Measurements from ENCODE around the gene LCN15.
"Not testable (repeated sequence)": the region's sequence is repeated elsewhere in the genome, so short reads cannot be mapped to it uniquely, and the experiment has no call there.

LCN15 gene

DNA sequence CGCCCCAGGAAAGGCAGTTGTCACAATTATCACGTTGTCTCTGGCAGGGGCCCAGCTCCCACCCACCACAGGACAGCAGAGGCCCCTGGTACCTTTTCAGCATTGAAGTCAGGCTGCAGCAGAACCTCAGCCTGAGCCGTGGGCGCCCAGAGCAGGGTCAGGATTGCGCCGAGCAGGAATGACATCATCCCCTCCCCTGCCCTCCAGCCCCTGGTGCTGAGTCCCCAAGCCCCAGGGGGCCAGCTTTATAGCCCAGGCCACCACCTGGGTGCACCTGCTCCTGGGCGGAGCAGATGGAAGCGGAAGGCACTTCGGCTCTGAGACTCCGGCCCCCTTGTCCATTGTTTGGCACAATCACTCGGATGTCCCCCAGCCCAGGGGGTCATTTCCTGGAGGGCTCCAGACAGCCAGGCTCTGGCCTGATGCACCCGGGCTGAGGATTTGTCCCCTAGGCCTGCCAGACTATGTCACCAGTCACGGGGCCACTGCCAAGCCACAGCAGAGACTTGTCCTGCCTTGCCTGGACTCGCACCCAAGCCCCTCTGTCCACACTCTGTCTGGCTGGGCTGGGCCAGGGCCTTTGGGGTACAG, at the start of gene LCN15:
Gene LCN15, minus strand, starts transcription at position 218 of the 591 bp plus-strand sequence. Its CDS starts 30 bp downstream, at position 188.
- ATAC-seq: no peak

DNA sequence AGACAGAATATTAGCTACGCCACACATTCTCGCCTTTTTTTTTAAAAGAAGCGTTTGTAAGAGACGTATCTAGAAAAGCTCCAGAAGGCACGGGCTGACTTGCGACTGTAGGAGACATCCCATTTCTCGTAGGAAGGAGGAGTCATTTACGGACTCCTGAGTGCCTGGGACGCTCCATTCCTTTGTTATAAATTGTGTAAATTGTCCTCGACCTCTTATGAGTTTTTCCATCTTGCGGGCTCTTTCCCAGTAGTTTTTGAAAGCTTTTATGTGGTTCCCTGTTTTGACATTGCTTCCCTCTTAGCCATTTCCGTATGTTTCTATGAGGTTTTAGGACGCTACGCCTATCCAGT, 44.5 kb upstream of the LCN15 start:
- ATAC-seq: no peak

DNA sequence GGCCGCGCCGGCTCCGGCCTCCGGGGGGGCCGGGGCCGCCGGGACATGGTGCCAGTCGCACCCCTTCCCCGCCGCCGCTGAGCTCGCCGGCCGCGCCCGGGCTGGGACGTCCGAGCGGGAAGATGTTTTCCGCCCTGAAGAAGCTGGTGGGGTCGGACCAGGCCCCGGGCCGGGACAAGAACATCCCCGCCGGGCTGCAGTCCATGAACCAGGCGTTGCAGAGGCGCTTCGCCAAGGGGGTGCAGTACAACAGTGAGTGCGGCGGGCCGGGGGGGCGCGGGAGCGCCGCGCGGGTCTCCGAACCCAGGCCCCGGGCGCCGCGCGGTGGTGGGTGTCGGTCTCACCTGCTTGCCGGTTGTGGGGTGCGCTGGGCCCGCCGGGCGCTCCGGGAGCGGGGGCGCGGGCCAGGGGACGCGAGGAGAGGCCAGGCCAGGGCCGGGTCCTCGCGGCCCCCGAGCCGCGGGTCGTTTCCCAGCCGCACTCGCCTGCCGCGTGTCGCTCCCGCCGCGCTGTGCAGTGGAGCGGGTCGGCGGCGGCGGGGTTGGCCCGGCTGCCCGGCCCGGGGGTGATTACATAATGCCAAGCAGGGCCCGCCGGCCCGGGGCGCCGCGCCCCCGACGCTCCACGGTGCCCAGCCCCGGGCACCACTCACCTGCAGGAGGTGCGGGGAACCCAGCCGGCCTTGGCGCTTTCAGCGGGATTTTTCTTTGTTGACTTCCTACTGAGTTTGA, 43.9 kb upstream of the LCN15 start:
- ATAC-seq: peak; percentile 39 to 43

GRCh38 chr9:136807281-136808074, 43.2 kb upstream of the LCN15 start, which contains the start of gene RABL6:
Gene RABL6, plus strand, starts transcription at chr9:136807948. Its CDS starts 249 bp downstream, at chr9:136808197.
- peak; percentile 88 to 90 for ATAC-seq

- ATAC-seq: no peak
Measured at GRCh38 chr9:136806631-136807201, 42.4 kb upstream of the LCN15 start.

DNA sequence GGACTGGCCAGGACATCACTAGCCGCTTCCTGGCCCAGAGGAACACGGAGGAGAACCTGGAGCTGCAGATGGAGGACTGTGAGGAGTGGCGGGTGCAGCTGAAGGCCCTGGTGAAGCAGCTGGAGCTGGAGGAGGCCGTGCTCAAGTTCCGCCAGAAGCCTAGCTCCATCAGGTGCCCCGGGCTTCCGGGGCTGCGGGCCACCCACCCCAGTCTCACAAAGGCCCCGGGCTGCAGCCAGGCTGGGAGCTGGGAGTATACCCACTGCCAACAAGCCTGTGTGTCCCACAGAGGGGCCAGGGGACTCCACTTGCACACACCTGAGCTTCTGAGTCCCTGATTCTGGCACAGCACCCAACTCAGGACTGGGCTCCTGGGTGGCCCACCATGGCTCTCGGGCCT, 41.7 kb upstream of the LCN15 start:
- ATAC-seq: no peak

- no peak for ATAC-seq
Measured at GRCh38 chr9:136805207-136805740, 41.0 kb upstream of the LCN15 start.

DNA sequence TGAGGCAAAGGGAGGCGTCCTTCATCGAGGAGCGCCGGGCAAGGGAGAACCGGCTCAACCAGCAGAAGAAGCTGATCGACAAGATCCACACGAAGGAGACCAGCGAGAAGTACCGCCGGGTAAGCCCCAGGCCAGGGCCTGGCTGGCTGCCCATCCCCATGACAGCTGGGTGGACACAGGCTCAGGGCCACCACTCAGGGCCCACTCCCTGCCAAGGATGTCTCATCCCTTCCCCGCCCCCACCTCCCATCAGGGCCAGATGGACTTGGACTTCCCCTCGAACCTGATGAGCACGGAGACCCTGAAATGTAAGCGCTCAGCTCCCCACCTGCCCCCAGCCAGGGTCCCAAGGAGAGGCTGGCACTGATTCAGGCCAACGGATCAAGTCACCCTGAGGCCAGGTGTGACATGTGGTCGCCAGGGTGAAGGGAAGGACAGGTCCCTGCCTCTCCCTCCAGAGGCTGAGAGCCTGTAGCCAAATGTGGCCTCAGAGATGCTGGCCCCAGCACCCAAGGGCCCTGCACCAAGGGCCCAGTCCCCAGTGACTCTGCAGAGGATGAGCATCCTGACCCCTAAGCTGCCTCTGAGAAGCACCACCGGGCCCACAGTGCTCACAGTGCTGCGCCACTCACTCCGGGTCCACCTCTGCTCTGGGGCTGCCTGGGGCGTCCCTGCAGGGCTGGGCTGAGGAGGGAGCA, 40.3 kb upstream of the LCN15 start:
- no peak for ATAC-seq

DNA sequence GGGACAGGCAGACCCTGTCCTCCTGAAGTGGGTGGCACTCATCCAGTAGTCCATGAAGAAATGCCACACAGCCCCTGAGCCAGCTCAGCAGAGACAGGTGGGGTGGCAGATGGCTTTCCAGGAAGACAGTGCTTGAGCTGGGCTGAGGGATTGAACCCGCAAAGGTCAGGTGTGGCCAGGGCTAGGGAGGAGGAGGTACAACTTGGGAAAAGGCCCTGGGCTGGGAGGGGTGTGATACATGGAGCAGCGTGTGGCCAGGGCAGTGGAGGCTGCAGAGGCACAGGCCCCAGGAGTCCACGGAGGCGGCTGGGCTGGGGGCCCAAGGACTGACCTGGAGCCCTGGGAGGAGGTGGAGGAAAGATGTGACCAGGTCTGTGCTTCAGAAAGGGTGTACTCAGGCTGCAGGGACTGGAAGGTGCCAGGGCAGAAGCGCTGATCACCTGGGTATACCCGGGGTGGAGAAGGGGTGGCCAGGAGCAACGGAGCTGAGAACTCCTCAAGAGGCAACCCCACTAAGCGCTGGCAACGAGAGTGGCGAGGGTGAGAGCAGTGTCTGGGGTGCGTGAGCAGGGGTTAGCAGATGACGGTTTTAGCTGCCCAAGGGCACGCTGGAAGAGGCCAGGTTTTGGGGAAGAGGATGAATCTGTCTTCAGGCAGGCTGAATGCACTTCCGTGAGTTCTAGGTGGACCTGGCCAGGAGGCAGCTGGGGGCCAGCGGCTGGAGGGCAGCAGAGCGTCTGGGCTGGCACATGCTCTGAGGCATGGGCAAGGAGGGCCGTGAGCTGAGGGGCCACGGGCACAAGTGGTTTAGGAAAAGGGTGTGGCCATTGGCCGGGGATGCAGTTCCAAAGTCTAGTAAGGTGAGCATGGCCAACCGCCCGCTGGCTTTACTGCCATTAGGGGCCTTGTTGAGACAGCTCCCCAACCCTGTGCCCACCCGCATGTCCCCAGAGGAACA, 39.5 kb upstream of the LCN15 start:
- ATAC-seq: no peak

GRCh38 chr9:136803009-136803550, 38.8 kb upstream of the LCN15 start:
- ATAC-seq: not testable (repeated sequence)

DNA sequence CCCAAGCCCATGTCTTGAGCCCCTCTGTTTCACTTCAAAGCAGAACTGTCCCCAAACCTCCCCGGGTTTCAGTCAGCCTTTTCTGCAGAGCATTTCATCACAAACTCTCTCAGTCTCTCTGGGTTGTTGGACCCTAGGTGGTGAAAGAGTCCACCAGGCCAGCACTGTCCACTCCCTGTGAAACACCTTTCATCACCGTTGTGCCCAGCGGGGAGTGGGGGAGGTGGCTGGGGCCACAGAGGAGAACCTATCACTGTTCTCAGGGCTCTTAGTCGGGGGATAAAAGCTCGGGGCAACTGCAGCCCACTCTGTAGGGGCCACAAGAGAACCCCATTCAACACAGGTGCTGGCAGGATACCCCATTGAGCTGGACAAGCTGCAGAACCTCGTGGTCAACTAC, 38.0 kb upstream of the LCN15 start:
- no peak for ATAC-seq

- peak; percentile 70 to 72 for ATAC-seq
Measured at GRCh38 chr9:136799854-136800657, 35.7 kb upstream of the LCN15 start.

DNA sequence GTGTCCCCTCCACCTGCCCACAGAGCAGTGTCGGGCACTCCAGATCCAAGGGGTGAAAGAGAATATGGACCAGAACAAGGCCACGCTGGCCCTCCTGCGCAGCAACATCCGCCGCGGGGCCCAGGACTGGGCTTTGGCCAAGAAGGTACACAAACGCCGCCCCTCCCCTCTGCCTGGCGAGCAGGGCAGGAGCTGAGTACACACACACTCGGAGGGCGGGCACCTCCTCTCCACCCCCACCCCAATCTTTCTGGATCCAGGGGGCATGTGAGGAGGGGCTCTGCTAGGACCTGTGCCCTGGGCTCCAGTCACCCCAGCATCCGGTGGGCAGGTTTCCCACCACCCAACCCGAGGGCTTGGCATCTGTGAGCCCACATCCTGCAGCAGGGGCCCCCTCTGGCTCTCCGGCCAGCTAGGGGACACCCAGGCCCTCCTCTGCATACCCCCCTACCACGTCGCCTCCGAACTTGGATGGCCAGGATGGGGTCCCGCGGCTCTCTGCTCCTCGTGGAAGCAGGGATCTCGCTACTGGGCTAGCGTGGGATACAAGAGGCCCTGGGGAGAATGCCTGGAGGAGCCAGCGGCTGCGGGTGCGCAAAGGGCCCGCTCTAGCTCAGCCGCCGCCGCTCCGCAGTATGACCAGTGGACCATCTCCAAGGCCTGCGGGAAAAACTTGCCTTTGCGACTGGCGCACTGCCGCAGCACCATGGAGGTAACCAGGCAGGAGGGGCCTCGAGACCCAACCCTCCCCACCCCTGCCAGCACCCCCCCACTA, 34.9 kb upstream of the LCN15 start:
- ATAC-seq: no peak

- ATAC-seq: no peak
Measured at GRCh38 chr9:136798708-136799078, 34.4 kb upstream of the LCN15 start.

DNA sequence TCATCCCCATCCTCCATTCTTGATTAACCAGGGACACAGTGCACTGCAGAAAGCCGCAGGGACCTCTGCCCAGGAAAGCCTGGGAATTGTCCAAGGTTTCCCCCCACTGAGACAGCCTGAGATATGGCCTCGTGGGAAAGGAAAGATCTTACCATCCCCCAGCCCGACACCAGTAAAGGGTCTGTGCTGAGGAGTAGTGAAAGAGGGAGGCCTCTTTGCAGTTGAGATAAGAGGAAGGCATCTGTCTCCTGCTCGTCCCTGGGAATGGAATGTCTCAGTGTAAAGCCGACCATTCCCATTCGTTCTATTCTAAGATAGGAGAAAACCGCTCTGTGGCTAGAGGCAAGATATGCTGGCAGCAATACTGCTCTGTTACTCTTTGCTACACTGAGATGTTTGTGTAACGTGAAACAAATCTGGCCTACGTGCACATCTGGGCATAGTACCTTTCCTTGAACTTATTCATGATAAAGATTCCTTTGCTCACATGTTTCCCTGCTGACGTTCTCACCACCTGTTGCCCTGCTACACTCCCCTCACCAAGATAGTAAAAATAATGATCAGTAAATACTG, 32.5 kb upstream of the LCN15 start:
- ATAC-seq: not testable (repeated sequence)

- ATAC-seq: no peak
Measured at GRCh38 chr9:136796238-136796774, 32.0 kb upstream of the LCN15 start, which contains the start of gene CCDC183. Gene CCDC183, plus strand, starts transcription at chr9:136796338. Its CDS starts 60 bp downstream, at chr9:136796398.

GRCh38 chr9:136795000-136795348, 30.7 kb upstream of the LCN15 start:
- ATAC-seq: no peak

- ATAC-seq: no peak
Measured at GRCh38 chr9:136794281-136794999, 30.1 kb upstream of the LCN15 start.
